Gastrocnemius medialis (tissue), 4 donors: Measurements from ENCODE around the gene DENND1A.

Source experiments
- POLR2A ChIP-seq, 2 donors: fragments of 450-650 bp; IDR thresholded peaks; one replicate each; pipeline ENCODE4 v1.6.1; 2017; ENCODE audit warnings: antibody characterized with exemption in 2 of 2, mild to moderate bottlenecking in 2 of 2, moderate library complexity in 2 of 2
- TF ChIP-seq, protein P1 (sequence below), 5 experiments: fragments of 450-650 bp in 3 of 5; fragments of 200-600 bp in 2 of 5; sonication (generic) in 2 of 5; IDR thresholded peaks in 4 of 5; conservative IDR thresholded peaks in 1 of 5; 1 replicate in 4 of 5; 2 replicates in 1 of 5; pipeline ENCODE4 v1.5.1; 2016 to 2019; ENCODE audit warnings: antibody characterized with exemption in 5 of 5, mild to moderate bottlenecking in 3 of 5, moderate library complexity in 3 of 5

DNA sequence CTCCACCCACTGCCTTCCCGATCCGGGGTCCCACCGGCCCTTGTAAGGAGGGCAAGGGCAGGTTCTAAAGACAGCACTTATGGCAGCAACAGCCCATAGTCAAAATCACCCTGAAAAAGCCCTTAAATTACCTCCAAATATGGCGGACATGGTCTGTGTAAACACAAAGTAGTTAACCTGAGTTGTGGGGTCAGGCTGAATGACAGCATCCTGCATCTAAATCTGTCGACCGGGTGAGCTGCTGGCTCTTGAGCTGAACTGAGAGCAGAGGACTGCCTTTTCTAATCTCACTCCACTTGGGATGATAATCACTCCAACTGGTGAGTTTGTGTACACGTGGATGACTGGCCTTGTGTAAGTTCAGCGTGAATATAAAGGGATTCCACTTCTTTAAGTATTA lies 249.6 kb downstream of the DENND1A start:
- no peak for TF ChIP-seq POLR2A (IDR thresholded peaks at IDR 0.05)
- TF ChIP-seq, protein P1, sequence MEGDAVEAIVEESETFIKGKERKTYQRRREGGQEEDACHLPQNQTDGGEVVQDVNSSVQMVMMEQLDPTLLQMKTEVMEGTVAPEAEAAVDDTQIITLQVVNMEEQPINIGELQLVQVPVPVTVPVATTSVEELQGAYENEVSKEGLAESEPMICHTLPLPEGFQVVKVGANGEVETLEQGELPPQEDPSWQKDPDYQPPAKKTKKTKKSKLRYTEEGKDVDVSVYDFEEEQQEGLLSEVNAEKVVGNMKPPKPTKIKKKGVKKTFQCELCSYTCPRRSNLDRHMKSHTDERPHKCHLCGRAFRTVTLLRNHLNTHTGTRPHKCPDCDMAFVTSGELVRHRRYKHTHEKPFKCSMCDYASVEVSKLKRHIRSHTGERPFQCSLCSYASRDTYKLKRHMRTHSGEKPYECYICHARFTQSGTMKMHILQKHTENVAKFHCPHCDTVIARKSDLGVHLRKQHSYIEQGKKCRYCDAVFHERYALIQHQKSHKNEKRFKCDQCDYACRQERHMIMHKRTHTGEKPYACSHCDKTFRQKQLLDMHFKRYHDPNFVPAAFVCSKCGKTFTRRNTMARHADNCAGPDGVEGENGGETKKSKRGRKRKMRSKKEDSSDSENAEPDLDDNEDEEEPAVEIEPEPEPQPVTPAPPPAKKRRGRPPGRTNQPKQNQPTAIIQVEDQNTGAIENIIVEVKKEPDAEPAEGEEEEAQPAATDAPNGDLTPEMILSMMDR (IDR thresholded peaks at IDR 0.05 in 4 of 5, conservative IDR thresholded peaks at IDR 0.05 in 1 of 5), result no peak
